H1 (cell line): ENCODE measurements around the gene PRDM10. TPM values are rescaled to one million over a fixed set of nuclear protein-coding genes. Genes with fewer than 3 reads are reported as not detected.

Source experiments
- CTCF ChIA-PET: fragments of 300-600 bp; sonication (Branson Sonifier 250); formaldehyde crosslinking; loops from one replicate; lab custom pipeline; 2021; ENCODE audit not compliant: partially characterized antibody; lab: Charles Lee
- POLR2A ChIA-PET: fragments of 300-600 bp; sonication (Branson Sonifier 250); formaldehyde crosslinking; loops from one replicate; lab custom pipeline; 2021; ENCODE audit warnings: inconsistent platforms; ENCODE audit not compliant: partially characterized antibody; lab: Charles Lee
- DNase-seq, 2 experiments: peaks; one replicate each; pipeline versions ENCODE4 v3.0.0 to v3.0.0-alpha.2; 2010 to 2022; ENCODE audit warnings: low spot score in 2 of 2, low read depth in 1 of 2, mixed read lengths in 1 of 2
- FAIRE-seq: peaks from 2 replicates; lab custom pipeline; 2011; peaks lifted over from hg19 to GRCh38; lab: Jason Lieb, UNC
- H2AFZ ChIP-seq: 2 replicates; pipeline ENCODE4 v1.8.1; 2012; ENCODE audit warnings: low read length, inconsistent platforms
- H2AK5ac ChIP-seq: 2 replicates; pipeline ENCODE4 v1.6.1; 2013; ENCODE audit warnings: low read depth, low read length
- H2BK120ac ChIP-seq: replicated peaks from 2 replicates; pipeline ENCODE3; 2013; ENCODE audit warnings: low read depth, low read length, inconsistent platforms
- H2BK12ac ChIP-seq: 2 replicates; pipeline ENCODE4 v1.6.1; 2013; ENCODE audit warnings: low read depth, low read length
- H2BK15ac ChIP-seq: 2 replicates; pipeline ENCODE4 v1.6.1; 2013; ENCODE audit warnings: low read length
- H2BK20ac ChIP-seq: 2 replicates; pipeline ENCODE4 v1.6.1; 2013; ENCODE audit warnings: low read length
- H2BK5ac ChIP-seq: 2 replicates; pipeline ENCODE4 v1.6.1; 2013; ENCODE audit warnings: low read depth, low read length
- H3K14ac ChIP-seq: 2 replicates; pipeline ENCODE4 v1.6.1; 2013; ENCODE audit warnings: inconsistent platforms; ENCODE audit not compliant: insufficient read length
- H3K18ac ChIP-seq: 2 replicates; pipeline ENCODE4 v1.6.1; 2013; ENCODE audit warnings: low read length; ENCODE audit errors: extremely low read depth
- H3K23ac ChIP-seq: 2 replicates; pipeline ENCODE4 v1.6.1; 2013; ENCODE audit warnings: inconsistent platforms; ENCODE audit not compliant: insufficient read length
- H3K23me2 ChIP-seq: 2 replicates; pipeline ENCODE4 v1.6.1; 2013; ENCODE audit warnings: low read depth, low read length
- H3K27ac ChIP-seq: 2 replicates; pipeline ENCODE4 v1.6.1; 2011; ENCODE audit warnings: low read depth, low read length, inconsistent platforms
- H3K27me3 ChIP-seq, 4 experiments: replicated peaks in 1 of 4; 1 replicate in 1 of 4; 2 replicates in 3 of 4; pipeline versions ENCODE4 v1.6.1 to v1.8.1; 2011 to 2013; ENCODE audit warnings: low read length in 3 of 4, mild to moderate bottlenecking in 3 of 4, inconsistent platforms in 2 of 4, mixed read lengths in 2 of 4, moderate library complexity in 1 of 4; ENCODE audit not compliant: control insufficient read depth in 3 of 4, insufficient read depth in 3 of 4; ENCODE audit errors: extremely low read depth in 1 of 4
- H3K36me3 ChIP-seq, 4 experiments: 2 replicates each; pipeline versions ENCODE4 v1.6.1 to v1.8.1; 2011 to 2013; ENCODE audit warnings: mild to moderate bottlenecking in 4 of 4, low read length in 3 of 4, moderate library complexity in 2 of 4, control low read depth in 1 of 4, inconsistent platforms in 1 of 4; ENCODE audit not compliant: insufficient read depth in 4 of 4, control insufficient read depth in 2 of 4
- H3K4ac ChIP-seq: replicated peaks from 2 replicates; pipeline ENCODE3; 2013; ENCODE audit warnings: low read length, low read depth, mixed read lengths, inconsistent platforms; ENCODE audit not compliant: insufficient read length
- H3K4me1 ChIP-seq, 4 experiments: replicated peaks in 1 of 4; 1 replicate in 1 of 4; 2 replicates in 3 of 4; pipeline versions ENCODE4 v1.6.1 to v1.8.1; 2011 to 2013; ENCODE audit warnings: low read length in 3 of 4, inconsistent platforms in 2 of 4, mixed read lengths in 1 of 4; ENCODE audit not compliant: insufficient read depth in 4 of 4, control insufficient read depth in 3 of 4
- H3K4me2 ChIP-seq, 2 experiments: 2 replicates each; pipeline versions ENCODE4 v1.6.1 to v1.8.1; 2011 to 2013; ENCODE audit warnings: low read depth in 2 of 2, low read length in 2 of 2, control low read depth in 1 of 2, inconsistent platforms in 1 of 2, mild to moderate bottlenecking in 1 of 2; ENCODE audit not compliant: insufficient read depth in 1 of 2
- H3K4me3 ChIP-seq, 4 experiments: fragments of 200-600, 300-600 bp in 1 of 4; sonication (generic), shearing (Covaris generic), sonication (Bioruptor Twin) in 1 of 4; 2 replicates each; pipeline versions ENCODE4 v1.5.1 to v1.8.1; 2011 to 2016; ENCODE audit warnings: low read length in 4 of 4, low read depth in 3 of 4, control low read depth in 2 of 4, inconsistent platforms in 2 of 4, mild to moderate bottlenecking in 2 of 4, mixed read lengths in 1 of 4, moderate library complexity in 1 of 4; ENCODE audit not compliant: insufficient read depth in 2 of 4; ENCODE audit errors: extremely low read depth in 1 of 4
- H3K56ac ChIP-seq: replicated peaks from 2 replicates; pipeline ENCODE3; 2013; ENCODE audit warnings: low read depth, mild to moderate bottlenecking, mixed read lengths, low read length, inconsistent platforms; ENCODE audit not compliant: insufficient read length
- H3K79me1 ChIP-seq: 2 replicates; pipeline ENCODE4 v1.6.1; 2013; ENCODE audit warnings: low read depth, low read length, control low read depth
- H3K79me2 ChIP-seq, 2 experiments: 2 replicates each; pipeline versions ENCODE4 v1.6.1 to v1.8.1; 2012 to 2013; ENCODE audit warnings: low read length in 2 of 2, mild to moderate bottlenecking in 2 of 2, inconsistent platforms in 1 of 2; ENCODE audit not compliant: insufficient read depth in 2 of 2, control insufficient read depth in 1 of 2
- H3K9ac ChIP-seq, 4 experiments: replicated peaks in 1 of 4; 1 replicate in 1 of 4; 2 replicates in 3 of 4; pipeline versions ENCODE4 v1.6.1 to v1.8.1; 2011 to 2013; ENCODE audit warnings: low read depth in 3 of 4, low read length in 3 of 4, control low read depth in 2 of 4, mild to moderate bottlenecking in 2 of 4, moderate library complexity in 2 of 4, inconsistent platforms in 1 of 4; ENCODE audit errors: extremely low read depth in 1 of 4
- H3K9me3 ChIP-seq, 2 experiments: 2 replicates each; pipeline versions ENCODE4 v1.6.1 to v1.8.1; 2012 to 2013; ENCODE audit warnings: mild to moderate bottlenecking in 2 of 2, moderate library complexity in 2 of 2, control low read depth in 1 of 2, inconsistent platforms in 1 of 2, low read depth in 1 of 2, low read length in 1 of 2, mixed read lengths in 1 of 2; ENCODE audit not compliant: insufficient read depth in 2 of 2
- H4K20me1 ChIP-seq, 2 experiments: replicated peaks in 1 of 2; 2 replicates each; pipeline versions ENCODE3 to v1.8.1; 2011 to 2013; ENCODE audit warnings: inconsistent platforms in 2 of 2, low read length in 2 of 2, mild to moderate bottlenecking in 1 of 2; ENCODE audit not compliant: insufficient read depth in 2 of 2, control insufficient read depth in 1 of 2
- H4K5ac ChIP-seq: 2 replicates; pipeline ENCODE4 v1.6.1; 2013; ENCODE audit warnings: low read length, low read depth, mixed read lengths, inconsistent platforms; ENCODE audit not compliant: insufficient read length
- H4K8ac ChIP-seq: 2 replicates; pipeline ENCODE4 v1.8.0; 2013; ENCODE audit warnings: mild to moderate bottlenecking, moderate library complexity, low read length, inconsistent platforms; ENCODE audit not compliant: insufficient read depth; ENCODE audit errors: extremely low read depth
- H4K91ac ChIP-seq: replicated peaks from 2 replicates; pipeline ENCODE3; 2013; ENCODE audit warnings: low read length, mixed read lengths, inconsistent platforms; ENCODE audit not compliant: insufficient read length
- ASH2L ChIP-seq: fragments of 200-600, 300-600 bp; sonication (generic); IDR thresholded peaks from one replicate; pipeline ENCODE4 v1.7.1; 2017; ENCODE audit warnings: low read length
- ATF3 ChIP-seq: IDR thresholded peaks from 2 replicates; pipeline ENCODE4 v1.6.1; 2011; ENCODE audit warnings: low read depth, mild to moderate bottlenecking, low read length; ENCODE audit not compliant: insufficient read depth
- CBX8 ChIP-seq: fragments of 300-800, 300-1000 bp; sonication (generic); IDR thresholded peaks from 2 replicates; pipeline ENCODE4 v1.7.1; 2016; ENCODE audit warnings: low read depth, low read length, borderline replicate concordance
- CREB1 ChIP-seq: IDR thresholded peaks from 2 replicates; pipeline ENCODE4 v1.6.1; 2012; ENCODE audit warnings: inconsistent platforms
- GABPA ChIP-seq: IDR thresholded peaks from 2 replicates; pipeline ENCODE4 v1.6.1; 2011; ENCODE audit warnings: mild to moderate bottlenecking, low read length, moderate library complexity, borderline replicate concordance; ENCODE audit not compliant: insufficient read depth
- JUND ChIP-seq: IDR thresholded peaks from 2 replicates; pipeline ENCODE4 v1.6.1; 2011; ENCODE audit warnings: mild to moderate bottlenecking, improper control_type of control experiment, low read length
- KDM5A ChIP-seq: fragments of 200-600 bp; IDR thresholded peaks from 2 replicates; pipeline ENCODE4 v1.7.1; 2012; ENCODE audit warnings: mild to moderate bottlenecking, low read length, inconsistent platforms, mixed read lengths
- NRF1 ChIP-seq: IDR thresholded peaks from 2 replicates; pipeline ENCODE4 v1.6.1; 2011; ENCODE audit warnings: mild to moderate bottlenecking, low read depth, low read length, improper control_type of control experiment
- POU5F1 ChIP-seq: IDR thresholded peaks from 2 replicates; pipeline ENCODE4 v1.6.1; 2011; ENCODE audit warnings: low read depth, mild to moderate bottlenecking, low read length, moderate library complexity
- RAD21 ChIP-seq, 2 experiments: IDR thresholded peaks in 1 of 2; conservative IDR thresholded peaks in 1 of 2; 2 replicates each; pipeline ENCODE4 v1.6.1; 2011; ENCODE audit warnings: low read depth in 2 of 2, low read length in 2 of 2, improper control_type of control experiment in 1 of 2, inconsistent platforms in 1 of 2, mild to moderate bottlenecking in 1 of 2, moderate library complexity in 1 of 2
- SAP30 ChIP-seq: fragments of 300-600 bp; sonication (generic); IDR thresholded peaks from 2 replicates; pipeline ENCODE4 v1.7.1; 2012; ENCODE audit warnings: low read length, moderate library complexity, mild to moderate bottlenecking, inconsistent platforms; ENCODE audit not compliant: insufficient read depth, insufficient replicate concordance
- TBP ChIP-seq: IDR thresholded peaks from 2 replicates; pipeline ENCODE4 v1.6.1; 2011; ENCODE audit warnings: low read depth, low read length, improper control_type of control experiment
- USF2 ChIP-seq: IDR thresholded peaks from 2 replicates; pipeline ENCODE4 v1.6.1; 2011; ENCODE audit warnings: low read length, improper control_type of control experiment
- WGBS, 2 experiments: shearing (Covaris generic) in 1 of 2; methylation state at CpG; one replicate each; pipeline versions ENCODE4 v1.1.6 to v1.1.7; 2013 to 2015; ENCODE audit warnings: low lambda C conversion rate in 2 of 2, mixed read lengths in 2 of 2, inconsistent platforms in 1 of 2, low coverage in 1 of 2, missing lambda C conversion rate in 1 of 2; ENCODE audit not compliant: insufficient replicate concordance in 2 of 2, insufficient coverage in 1 of 2, insufficient read length in 1 of 2; ENCODE audit errors: extremely low coverage in 1 of 2, missing lambda C conversion rate in 1 of 2; 5-methylcytosine and 5-hydroxymethylcytosine counted together
- polyA plus RNA-seq, 7 experiments: library from polyadenylated mRNA; depleted of rRNA in 3 of 7; stranded (reverse) in 5 of 7; unstranded in 2 of 7; fragments of >200 nt in 5 of 7; fragments of 200-250 nt in 2 of 7; gene quantifications; 1 replicate in 5 of 7; 2 replicates in 1 of 7; 4 replicates in 1 of 7; pipeline versions ENCODE4 v1.2.1 to v1.2.3, GENCODE V29; 2011 to 2013; ENCODE audit warnings: missing spikeins in 2 of 7, mixed read lengths in 2 of 7
- total RNA-seq: library from RNA; stranded (reverse); fragmentation: NEBNext Ultra II Directional; extraction: Animal tissue kit (Norgen Biotek cat#: 25700); gene quantifications from 2 replicates; pipeline ENCODE4 v1.2.1, GENCODE V29; 2021

PRDM10 gene
- total and polyA plus RNA-seq, 2 of the 8 experiments (the other 6 are each of a cell fraction or from before 2014, with no cell fraction given) = 15.5 to 19.2 TPM

GRCh38 chr11:129905402-129905801 is 97.2 kb downstream of the PRDM10 start:
- Histone ChIP-seq H3K79me2 (no peaks in the 10 kb centered on the region), H3K4me3 (no peak overlapping the region), H3K9ac (no peak overlapping the region), H3K27ac (no peak overlapping the region), H3K23ac (no peak overlapping the region), H4K91ac (no peak overlapping the region), H4K5ac (no peak overlapping the region), H3K79me1 (no peaks in the 10 kb centered on the region), H2AFZ (no peak overlapping the region), H2BK15ac (no peak overlapping the region), H2BK20ac (no peak overlapping the region), H3K4ac (no peak overlapping the region), H2BK120ac (no peak overlapping the region), H3K36me3 (peaks cover 0 to 46% (median 23%) of the 10 kb centered on the region in 4 experiments; a peak in 5 of 8 replicates), H3K4me1 (no peaks in the 10 kb centered on the region), H3K14ac (no peak overlapping the region), H3K9me3 (no peaks in the 10 kb centered on the region), H3K23me2 (no peaks in the 10 kb centered on the region), H4K8ac (no peak overlapping the region), H2AK5ac (no peak overlapping the region), H4K20me1 (peaks cover 0 to 2% of the 10 kb centered on the region in 2 experiments), H3K4me2 (no peak overlapping the region), H2BK5ac (no peak overlapping the region), H2BK12ac (no peak overlapping the region), H3K27me3 (no peaks in the 10 kb centered on the region), H3K56ac (no peak overlapping the region), H3K18ac (no peak overlapping the region)
- DNase-seq = no peak
- WGBS, 2 experiments = 93% methylated on average over 8 of the region's 8 CpGs; no CpG with 5 or more reads in 1 of the 2 experiments
- ChIA-PET POLR2A (interaction anchor here (1.4 kb wide), 1 partner anchor 11 kb away, joined by 4 read pairs; no protein-coding TSS in a partner anchor), CTCF (interaction anchor here (0.6 kb wide), 1 partner anchor 9 kb away, joined by 3 read pairs; no protein-coding TSS in a partner anchor)
- no peak for FAIRE-seq
- TF ChIP-seq NRF1 (no peak), CREB1 (no peak), GABPA (no peak), ATF3 (no peak), POU5F1 (no peak), SAP30 (no peak), USF2 (no peak), ASH2L (no peak), RAD21 (IDR thresholded peaks at IDR 0.05 in 1 of 2, conservative IDR thresholded peaks at IDR 0.05 in 1 of 2; ENCODE audit: low read depth in 2 of 2, low read length in 2 of 2) (no peak), JUND (no peak), KDM5A (no peak), CBX8 (no peak), TBP (no peak)
